Measurements from ENCODE around the gene MRPL17. TPM values are rescaled to one million over a fixed set of nuclear protein-coding genes. Genes with fewer than 3 reads are reported as not detected.
"Not testable (repeated sequence)": the region's sequence is repeated elsewhere in the genome, so short reads cannot be mapped to it uniquely, and the experiment has no call there.

The MRPL17 gene
- total and polyA plus RNA-seq, 2 experiments from 2014 or later: 26.7 to 81.8 TPM

- TF ChIP-seq CTCF (conservative IDR thresholded peaks at IDR 0.05; ENCODE audit: low read depth in 2 of 2): no peak
- TF ChIP-seq REST (IDR thresholded peaks at IDR 0.05; ENCODE audit: unreplicated experiment): no peak
- no peak for TF ChIP-seq CREB1 (CRISPR knock-in tag; IDR thresholded peaks at IDR 0.05; ENCODE audit: low read depth)
Measured at GRCh38 chr11:6686006-6686405, 2.9 kb upstream of the MRPL17 start (continued).

- Histone ChIP-seq H3K36me3 (ENCODE audit: insufficient read depth) (peaks cover 19% of the 10 kb centered on the region), H3K27ac (ENCODE audit: low read depth) (peak overlapping the region; percentile 81), H3K4me2 (peak overlapping the region; percentile 80), H2AFZ (peak overlapping the region; percentile 50; the same call in 1 of the 2 replicates), H3K79me2 (replicated peaks; ENCODE audit: insufficient read depth) (peaks cover 20% of the 10 kb centered on the region), H3F3A (replicated peaks; ENCODE audit: low read depth) (peaks cover 15% of the 10 kb centered on the region; the same call in 1 of the 2 replicates), H3K4me3 (peak overlapping the region; percentile 55), H4K20me1 (replicated peaks; ENCODE audit: insufficient read depth) (peaks cover 17% of the 10 kb centered on the region)
- ATAC-seq; H3K27me3 ChIP-seq (ENCODE audit: insufficient read depth); H3K9me3 Mint-ChIP-seq; DNase-seq (ENCODE audit: low spot score); H3K4me1 ChIP-seq (ENCODE audit: insufficient read depth); H3K9me2 ChIP-seq (ENCODE audit: insufficient read depth): not testable (repeated sequence)
- H3K27ac Mint-ChIP-seq: peak overlapping the region; percentile 5; the same call in 1 of the 2 replicates
- H3K4me3 Mint-ChIP-seq: peak overlapping the region; percentile 98
- peaks cover 11% of the 10 kb centered on the region for H3K27me3 Mint-ChIP-seq (ENCODE audit: insufficient read depth, low read depth, poor library complexity)
- H3K4me1 Mint-ChIP-seq: peaks cover 20% of the 10 kb centered on the region; the same call in 2 of the 3 replicates
- H3K36me3 Mint-ChIP-seq (ENCODE audit: low read depth): peaks cover 37% of the 10 kb centered on the region
Measured at GRCh38 chr11:6684068-6684467, 928 bp upstream of the MRPL17 start.

- H3K36me3 Mint-ChIP-seq (ENCODE audit: low read depth): peaks cover 36% of the 10 kb centered on the region
- peaks cover 3% of the 10 kb centered on the region; the same call in 1 of the 2 replicates for H3K4me1 ChIP-seq (ENCODE audit: insufficient read depth)
- DNase-seq (ENCODE audit: low spot score) (no peak), ATAC-seq (peak; percentile 2; the same call in 2 of the 3 replicates)
- peaks cover 18% of the 10 kb centered on the region; the same call in 2 of the 3 replicates for H3K4me1 Mint-ChIP-seq
- peaks cover 2% of the 10 kb centered on the region; the same call in 1 of the 3 replicates for H3K9me3 Mint-ChIP-seq
- peak overlapping the region; percentile 99 for H3K27ac Mint-ChIP-seq
- H3K36me3 ChIP-seq (ENCODE audit: insufficient read depth): peaks cover 17% of the 10 kb centered on the region
- H3K27me3 ChIP-seq (ENCODE audit: insufficient read depth): no peaks in the 10 kb centered on the region
- peak overlapping the region; percentile 82 for H3K4me3 ChIP-seq
- peaks cover 17% of the 10 kb centered on the region for H4K20me1 ChIP-seq (replicated peaks; ENCODE audit: insufficient read depth)
- peaks cover 15% of the 10 kb centered on the region; the same call in 1 of the 2 replicates for H3F3A ChIP-seq (replicated peaks; ENCODE audit: low read depth)
- H3K4me3 Mint-ChIP-seq: peak overlapping the region; percentile 98
- peak overlapping the region; percentile 92 for H3K4me2 ChIP-seq
- peaks cover 11% of the 10 kb centered on the region for H3K27me3 Mint-ChIP-seq (ENCODE audit: insufficient read depth, low read depth, poor library complexity)
- H3K79me2 ChIP-seq (replicated peaks; ENCODE audit: insufficient read depth): peaks cover 20% of the 10 kb centered on the region
- no peaks in the 10 kb centered on the region for H3K9me2 ChIP-seq (ENCODE audit: insufficient read depth)
- peak overlapping the region; percentile 92 for H3K27ac ChIP-seq (ENCODE audit: low read depth)
- H2AFZ ChIP-seq: peak overlapping the region; percentile 67; the same call in 1 of the 2 replicates
- no peak for TF ChIP-seq EZH2 (IDR thresholded peaks at IDR 0.05; ENCODE audit: low read depth, unreplicated experiment)
- no peak for TF ChIP-seq JUNB (IDR thresholded peaks at IDR 0.05; ENCODE audit: unreplicated experiment)
- TF ChIP-seq REST (IDR thresholded peaks at IDR 0.05; ENCODE audit: unreplicated experiment): no peak
- TF ChIP-seq ZNF114 (CRISPR knock-in tag; IDR thresholded peaks at IDR 0.05): no peak
- TF ChIP-seq NANOG (IDR thresholded peaks at IDR 0.05; ENCODE audit: borderline replicate concordance): no peak
- no peak for TF ChIP-seq CREB1 (CRISPR knock-in tag; IDR thresholded peaks at IDR 0.05; ENCODE audit: low read depth)
Measured at GRCh38 chr11:6682591-6682935, 577 bp downstream of the MRPL17 start.

All from GM23338 (cell line).